Activated CD4-positive, CD25-positive, alpha-beta regulatory T cell treated with anti-CD3 and anti-CD28 coated beads, Interleukin-2, amount 50 U/mL, for 16 hours (primary cell): ENCODE data around the gene CD209.
"Not testable (repeated sequence)": the region's sequence is repeated elsewhere in the genome, so short reads cannot be mapped to it uniquely, and the experiment has no call there.

Experiments
- DNase-seq: peaks from one replicate; pipeline ENCODE4 v3.0.0-alpha.2; 2020; ENCODE audit warnings: low read depth, low spot score

CD209 gene

DNA sequence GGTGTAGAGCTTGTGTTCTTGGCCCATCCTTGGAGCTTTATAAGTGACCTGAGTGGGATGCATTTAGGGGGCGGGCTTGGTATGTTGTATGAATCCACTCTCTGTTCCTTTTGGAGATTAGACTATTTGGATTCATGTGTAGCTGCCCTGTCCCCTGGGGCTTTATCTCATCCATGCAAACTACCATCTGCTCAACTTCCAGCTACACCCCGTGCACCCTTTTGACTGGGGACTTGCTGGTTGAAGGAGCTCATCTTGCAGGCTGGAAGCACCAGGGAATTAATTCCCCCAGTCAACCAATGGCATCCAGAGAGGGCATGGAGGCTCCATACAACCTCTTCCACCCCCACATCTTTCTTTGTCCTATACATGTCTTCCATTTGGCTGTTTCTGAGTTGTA, 21.8 kb upstream of the CD209 start:
- DNase-seq: no peak

DNA sequence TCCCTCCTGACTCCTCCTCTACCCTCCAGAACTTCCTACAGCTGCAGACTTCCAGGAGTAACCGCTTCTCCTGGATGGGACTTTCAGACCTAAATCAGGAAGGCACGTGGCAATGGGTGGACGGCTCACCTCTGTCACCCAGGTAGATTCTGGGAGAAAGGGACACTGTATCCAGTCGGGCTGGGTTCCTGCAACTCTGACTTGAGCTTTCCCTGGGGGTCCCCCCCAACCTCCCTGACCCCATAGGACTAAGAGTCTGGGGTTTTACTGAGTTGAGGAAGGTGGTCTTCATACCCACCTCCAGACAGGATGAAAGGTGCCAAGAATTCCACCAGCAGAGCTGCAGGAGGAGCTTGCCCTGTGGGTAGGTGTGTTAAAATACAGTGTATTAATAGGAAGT, 20.2 kb upstream of the CD209 start:
- DNase-seq: no peak

DNA sequence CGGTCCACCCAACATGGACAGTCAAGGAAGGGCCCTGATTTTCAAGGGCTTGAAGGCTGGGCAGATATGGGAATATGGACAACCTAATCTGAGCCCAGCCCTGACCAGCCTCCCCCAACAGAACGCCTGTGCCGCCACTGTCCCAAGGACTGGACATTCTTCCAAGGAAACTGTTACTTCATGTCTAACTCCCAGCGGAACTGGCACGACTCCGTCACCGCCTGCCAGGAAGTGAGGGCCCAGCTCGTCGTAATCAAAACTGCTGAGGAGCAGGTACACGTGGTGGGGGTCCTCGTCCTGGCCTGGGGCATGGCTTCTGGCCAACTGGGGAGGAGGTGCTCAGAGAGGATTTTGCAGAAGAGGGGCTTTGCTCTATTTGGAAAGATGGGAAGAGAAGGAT, 19.2 kb upstream of the CD209 start:
- no peak for DNase-seq

DNA sequence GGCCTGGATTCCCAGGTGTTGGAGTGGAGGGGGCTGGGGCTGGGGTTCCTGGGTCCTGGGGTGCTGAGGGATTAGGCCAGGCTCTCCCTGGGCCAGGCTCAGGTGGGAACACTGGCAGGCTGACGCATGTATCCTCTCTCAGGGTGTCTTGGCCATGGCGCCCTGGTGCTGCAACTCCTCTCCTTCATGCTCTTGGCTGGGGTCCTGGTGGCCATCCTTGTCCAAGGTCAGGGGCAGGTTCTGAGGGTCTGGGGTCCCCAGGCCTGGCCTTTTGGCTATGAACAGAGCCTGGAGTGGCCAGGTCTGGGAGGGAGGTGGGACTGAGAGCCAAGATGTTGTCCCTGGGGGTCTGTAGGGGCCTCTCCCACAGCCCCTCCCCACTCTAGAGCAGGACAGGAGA, 17.7 kb upstream of the CD209 start:
- not testable (repeated sequence) for DNase-seq

DNA sequence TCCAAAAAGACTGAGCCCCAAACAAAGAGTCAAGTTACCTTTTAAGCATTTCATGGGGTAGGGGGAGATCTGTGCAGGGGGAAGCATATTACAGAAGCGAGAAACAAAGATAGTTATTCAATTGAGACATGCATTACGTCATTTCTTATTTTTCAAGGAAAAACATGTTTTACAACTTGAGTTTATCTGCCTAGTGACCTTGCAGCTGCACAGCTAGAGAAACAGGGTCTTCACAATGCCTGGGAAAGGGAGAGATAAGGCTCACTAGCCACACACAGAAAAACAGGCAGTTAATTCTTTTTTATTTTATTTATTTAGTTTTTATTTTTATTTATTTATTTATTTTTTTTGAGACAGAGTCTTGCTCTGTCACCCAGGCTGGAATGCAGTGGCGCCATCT, 16.8 kb upstream of the CD209 start:
- DNase-seq: not testable (repeated sequence)

DNA sequence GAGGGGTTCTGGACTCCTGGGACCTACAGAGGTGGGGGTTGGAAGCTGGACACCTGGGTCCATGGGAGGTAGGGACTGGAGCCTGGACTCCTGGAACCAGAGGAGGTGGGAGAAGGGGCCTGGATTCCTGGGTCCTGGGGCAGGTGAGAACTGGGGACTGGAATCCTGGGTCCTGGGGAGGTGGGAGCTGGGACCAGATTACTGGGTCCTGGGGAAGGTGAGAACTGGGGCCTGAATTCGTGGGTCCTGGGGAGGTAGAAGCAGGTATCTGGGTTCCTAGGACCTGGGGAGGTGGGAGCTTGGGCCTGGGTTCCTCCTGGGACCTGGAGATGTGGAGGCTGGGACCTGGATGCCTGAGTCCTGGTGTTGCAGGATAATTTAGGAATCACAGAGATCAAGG, 16.4 kb upstream of the CD209 start:
- no peak for DNase-seq

DNA sequence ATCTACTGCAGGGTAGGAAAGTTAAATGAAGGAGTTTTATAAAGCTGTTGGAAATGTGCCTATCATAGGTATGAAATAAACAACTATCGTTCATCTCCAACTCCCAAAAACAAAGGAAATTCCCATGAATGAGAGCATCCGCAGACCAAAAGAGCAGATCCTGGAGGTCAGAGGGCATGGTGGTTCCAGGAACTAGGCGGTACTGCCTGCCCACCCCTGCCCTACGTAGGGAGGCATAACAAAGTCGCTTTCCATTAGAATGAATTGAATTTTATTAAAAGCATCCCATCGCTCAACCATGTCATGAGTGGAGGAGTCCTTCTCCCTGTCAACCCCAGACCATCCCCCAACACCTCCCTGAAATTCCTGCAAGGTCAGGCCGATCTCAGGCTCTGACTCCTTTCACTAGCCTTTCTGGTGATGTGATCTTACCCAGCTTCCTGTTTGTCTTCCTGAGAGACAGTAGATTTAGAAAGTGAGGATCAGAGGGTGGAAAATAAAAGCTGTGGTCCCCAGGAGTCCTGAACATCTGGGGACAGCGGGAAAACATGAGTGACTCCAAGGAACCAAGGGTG, 15.5 kb upstream of the CD209 start, which contains the start of gene CLEC4M:
Gene CLEC4M (plus strand): TSS at position 525 of the 575 bp plus-strand sequence. CDS start 24 bp downstream, at position 549.
- no peak for DNase-seq

DNA sequence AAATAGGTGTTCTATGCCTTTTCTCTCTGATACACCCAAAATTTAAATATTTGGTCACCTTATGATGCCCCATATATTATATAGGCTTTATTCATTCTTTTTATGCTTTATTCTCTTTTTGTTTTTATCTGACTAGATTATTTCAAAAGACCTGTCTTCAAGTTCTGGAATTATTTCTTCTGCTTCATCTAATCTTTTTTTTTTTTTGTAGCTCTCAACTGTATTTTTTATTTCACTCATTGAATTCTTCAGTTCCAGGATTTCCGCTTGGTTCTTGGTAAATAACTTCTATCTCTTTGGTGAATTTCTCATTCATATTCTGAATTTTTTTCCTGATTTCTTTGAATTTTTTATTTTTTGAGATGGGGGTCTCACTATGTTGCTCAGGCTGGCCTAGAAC, 11.8 kb upstream of the CD209 start:
- DNase-seq: no peak

DNA sequence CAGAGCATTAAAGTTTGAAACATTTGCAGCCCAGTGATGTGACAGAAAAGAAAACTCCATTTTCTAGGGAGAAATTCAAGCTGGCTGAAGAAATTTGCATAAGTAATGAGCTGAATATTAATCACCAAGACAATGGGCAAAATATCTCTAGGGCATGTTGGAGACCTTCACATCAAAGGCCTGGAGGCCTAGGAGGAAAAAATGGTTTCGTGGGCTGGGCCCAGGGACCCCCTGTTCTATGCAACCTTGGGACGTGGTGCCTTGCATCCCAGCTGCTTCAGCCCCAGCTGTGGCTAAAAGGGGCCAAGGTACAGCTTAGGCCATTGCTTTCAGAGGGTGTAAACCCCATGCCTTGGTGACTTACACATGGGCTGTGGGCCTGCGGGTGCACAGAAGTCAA, 10.0 kb upstream of the CD209 start:
- no peak for DNase-seq

DNA sequence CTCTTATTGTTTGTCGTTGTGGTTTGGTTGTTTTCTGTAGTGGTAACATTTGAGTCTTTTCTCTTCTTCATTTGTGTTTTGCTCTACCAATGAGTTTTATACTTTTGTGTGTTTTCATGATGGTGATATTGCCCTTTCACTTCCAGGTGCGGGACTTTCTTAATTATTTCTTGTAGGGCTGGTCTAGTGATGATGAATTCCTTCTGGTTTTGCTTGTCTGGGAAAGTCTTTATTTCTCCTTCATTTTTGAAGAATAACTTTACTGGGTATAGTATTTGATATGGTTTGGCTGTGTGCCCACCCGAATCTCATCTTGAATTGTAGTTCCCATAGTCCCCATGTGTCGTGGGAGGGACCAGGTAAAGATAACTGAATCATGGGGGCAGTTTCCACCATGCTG, 8.9 kb upstream of the CD209 start:
- no peak for DNase-seq

DNA sequence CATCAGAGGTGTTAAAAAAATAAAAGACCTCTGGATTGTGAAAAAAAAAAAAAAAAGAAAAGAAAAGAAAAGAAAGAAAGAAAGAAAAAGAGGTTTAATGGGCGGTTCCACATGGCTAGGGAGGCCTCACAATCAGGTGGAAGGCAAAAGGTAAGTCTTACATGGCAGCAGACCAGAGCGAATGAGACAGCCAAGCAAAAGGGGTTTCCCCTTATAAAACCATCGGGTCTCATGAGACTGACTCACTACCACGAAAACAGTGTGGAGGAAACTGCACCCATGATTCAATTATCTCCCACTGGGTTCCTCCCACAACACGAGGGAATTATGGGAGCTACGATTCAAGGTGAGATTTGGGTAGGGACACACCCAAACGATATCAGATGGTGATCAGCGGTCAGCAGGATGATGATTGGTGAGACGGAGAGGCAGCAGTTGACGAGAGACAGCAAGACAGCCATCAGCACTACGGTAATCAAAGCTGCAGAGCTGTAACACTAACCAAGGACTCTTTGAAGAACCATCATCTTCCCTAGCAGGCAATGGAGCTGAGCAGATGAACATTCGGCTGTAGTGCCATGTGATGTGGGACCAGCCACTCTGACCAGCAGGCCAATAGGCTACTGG, 3.9 kb upstream of the CD209 start:
- DNase-seq: peak; percentile 17

DNA sequence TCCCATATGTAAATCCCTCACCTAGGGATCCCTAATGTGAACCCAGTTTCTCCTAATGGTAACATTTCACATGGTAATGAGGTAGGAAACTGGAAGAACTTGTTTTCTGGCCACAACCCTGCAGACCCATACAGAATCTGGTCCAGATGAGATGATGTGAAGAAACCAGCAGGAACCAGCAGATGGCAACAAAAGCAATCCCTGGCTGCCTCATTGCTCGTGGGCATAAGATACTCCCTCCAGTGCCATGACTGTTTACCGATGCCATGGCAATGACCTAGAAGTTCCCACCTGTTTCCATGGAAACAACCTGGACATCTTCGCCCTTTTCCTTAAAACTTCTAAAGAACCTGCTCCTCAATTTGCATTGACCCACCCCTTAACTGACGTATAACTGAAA, 1.4 kb upstream of the CD209 start:
- no peak for DNase-seq

DNA sequence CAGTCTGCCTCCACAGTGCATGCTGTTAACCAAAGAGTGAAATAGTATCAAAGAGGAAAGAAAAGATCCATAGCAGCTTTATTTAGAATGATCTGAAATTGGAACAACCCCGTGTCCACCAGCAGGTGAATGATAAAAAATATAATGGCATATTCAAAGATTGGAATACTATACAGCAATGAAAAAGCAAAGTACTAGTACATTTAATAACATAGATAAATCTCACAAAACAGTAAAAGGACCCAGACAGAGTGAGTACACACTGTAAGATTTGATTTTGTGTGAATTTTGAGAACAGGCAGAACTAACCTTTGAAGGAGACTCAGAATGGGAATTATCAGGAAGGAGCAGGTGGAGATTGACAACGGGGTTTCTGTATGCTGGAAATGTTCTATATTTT, 837 bp upstream of the CD209 start:
- no peak for DNase-seq

DNA sequence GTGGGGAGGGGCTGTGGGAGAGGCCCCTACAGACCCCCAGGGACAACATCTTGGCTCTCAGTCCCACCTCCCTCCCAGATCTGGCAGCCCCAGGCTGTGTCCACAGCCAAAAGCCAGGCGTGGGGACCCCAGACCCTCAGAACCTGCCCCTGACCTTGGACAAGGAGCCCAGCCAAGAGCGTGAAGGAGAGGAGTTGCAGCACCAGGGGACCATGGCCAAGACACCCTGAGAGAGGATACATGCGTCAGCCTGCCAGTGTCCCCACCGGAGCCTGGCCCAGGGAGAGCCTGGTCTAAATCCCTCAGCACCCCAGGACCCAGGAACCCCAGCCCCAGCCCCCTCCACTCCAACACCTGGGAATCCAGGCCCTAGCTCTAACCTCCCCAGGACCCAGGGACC, 1.0 kb downstream of the CD209 start:
- not testable (repeated sequence) for DNase-seq

DNA sequence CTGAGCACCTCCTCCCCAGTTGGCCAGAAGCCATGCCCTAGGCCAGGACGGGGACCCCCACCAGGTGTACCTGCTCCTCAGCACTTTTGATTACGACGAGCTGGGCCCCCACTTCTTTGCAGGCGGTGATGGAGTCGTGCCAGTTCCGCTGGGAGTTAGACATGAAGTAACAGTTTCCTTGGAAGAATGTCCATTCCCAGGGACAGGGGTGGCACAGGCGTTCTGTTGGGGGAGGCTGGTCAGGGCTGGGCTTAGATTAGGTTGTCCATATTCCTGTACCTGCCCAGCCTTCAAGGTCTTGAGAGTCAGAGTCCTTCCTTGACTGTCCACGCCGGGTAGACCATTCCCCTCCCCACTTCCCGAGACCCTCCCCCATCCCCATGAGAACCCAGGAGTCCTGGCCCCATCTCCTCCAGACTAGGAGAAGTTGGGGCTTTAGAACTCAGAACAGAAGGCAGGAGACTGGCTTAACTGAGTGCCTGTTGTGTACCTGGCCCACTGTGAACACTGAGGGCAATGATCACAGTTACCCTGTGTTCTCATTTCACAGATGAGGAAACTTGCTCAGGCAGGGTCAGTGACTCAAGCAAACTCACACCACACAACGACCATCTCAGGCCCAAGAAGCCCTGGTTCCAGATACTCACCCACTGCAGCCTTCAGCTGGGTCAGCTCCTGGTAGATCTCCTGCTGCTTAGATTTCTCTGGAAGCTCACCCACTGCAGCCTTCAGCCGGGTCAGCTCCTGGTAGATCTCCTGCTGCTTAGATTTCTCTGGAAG, 2.3 kb downstream of the CD209 start:
- no peak for DNase-seq

DNA sequence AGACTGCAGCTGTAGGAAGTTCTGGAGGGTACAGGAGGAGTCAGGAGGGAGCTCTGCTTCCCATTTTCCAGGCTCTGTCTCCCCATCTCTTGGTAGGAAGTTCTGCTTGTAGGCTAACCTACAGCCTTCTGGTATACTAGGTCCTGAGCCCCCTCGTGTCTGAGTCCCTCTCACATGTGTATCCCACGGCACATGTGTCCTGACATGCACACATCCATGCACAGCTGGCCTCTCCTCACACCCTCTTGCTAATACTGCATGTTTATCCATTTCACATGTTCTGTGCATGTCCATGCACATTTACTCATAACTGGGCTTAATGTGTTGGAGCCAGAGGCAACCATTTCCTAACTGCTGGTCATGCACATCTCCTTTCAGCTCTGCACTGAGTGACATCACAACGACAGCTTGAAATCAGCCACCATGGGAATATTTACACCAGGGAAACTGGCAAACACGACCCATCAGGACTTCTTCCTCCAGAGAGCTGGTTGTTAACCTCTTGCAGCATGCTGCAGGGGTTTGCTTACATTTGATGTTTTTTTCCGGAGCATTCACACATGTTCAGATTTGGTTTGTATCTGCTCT, 3.0 kb downstream of the CD209 start:
- DNase-seq: no peak

DNA sequence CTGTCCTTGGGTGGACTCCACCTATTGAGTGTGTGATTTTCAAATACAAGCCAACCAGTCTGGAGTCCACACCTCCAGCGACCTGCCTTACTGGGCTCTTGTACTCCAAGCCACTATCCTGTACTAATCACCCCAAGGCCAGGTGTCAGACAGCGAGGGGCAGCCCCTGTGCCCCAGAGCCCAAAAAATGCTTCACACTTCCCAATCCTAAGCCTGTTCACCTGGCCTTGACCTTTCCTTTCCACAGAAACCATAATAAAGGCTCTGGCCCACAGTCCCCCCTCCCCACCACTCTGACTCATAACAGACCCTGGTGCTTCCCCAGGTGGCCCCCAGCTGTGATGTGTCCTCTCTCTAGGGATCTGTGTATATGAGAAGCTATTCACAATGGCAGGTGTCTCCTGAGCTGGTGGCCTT, 3.9 kb downstream of the CD209 start:
- no peak for DNase-seq

DNA sequence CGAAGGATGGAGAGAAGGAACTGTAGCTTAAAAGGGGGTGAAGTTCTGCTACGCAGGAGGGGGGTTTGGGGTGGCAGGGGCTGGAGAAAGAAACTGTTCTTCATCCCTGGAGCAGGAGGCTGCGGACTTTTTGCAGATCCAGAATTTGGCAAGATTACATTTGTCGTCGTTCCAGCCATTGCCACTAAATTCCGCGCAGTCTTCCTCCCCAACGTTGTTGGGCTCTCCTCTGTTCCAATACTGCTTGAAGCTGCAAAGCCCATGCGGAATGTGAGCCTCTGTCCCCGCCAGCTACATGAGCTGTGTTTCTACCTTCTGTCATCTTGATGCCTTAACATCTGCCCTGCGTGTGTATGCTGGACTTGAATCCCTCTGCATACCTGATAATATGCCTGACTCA, 4.3 kb downstream of the CD209 start:
- DNase-seq: no peak

DNA sequence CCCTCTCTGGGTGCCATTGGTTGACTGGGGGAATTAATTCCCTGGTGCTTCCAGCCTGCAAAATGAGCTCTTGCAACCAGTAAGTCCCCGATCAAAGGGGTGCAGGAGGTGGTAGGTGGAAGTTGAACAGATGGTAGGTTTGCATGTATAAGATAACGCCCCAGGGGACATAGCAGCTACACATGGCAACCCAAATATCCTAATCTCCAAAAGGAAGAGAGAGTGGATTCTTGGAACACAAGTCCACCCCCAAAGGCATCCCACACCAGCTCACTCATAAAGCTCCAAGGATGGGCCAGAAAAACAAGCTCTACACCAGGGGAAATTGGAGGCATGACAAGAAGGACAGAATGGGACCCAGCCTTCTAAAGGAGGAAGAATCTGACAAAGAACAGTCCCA, 4.8 kb downstream of the CD209 start:
- DNase-seq: no peak

DNA sequence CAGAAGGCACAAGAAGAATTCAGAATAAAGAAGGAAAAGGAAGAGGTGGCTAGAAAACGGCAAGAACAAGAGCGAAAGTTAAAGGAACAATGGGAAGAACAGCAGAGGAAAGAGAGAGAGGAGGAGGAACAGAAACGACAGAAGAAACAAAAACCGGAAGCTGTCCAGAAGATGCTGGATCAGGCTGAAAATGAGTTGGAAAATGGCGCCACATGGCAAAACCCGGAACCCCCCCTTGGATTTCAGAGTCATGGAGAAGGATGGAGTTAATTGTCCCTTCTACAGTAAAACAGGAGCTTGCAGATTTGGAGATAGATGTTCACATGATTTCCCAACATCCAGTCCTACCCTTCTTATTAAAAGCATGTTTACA, 6.7 kb downstream of the CD209 start:
- DNase-seq: no peak

DNA sequence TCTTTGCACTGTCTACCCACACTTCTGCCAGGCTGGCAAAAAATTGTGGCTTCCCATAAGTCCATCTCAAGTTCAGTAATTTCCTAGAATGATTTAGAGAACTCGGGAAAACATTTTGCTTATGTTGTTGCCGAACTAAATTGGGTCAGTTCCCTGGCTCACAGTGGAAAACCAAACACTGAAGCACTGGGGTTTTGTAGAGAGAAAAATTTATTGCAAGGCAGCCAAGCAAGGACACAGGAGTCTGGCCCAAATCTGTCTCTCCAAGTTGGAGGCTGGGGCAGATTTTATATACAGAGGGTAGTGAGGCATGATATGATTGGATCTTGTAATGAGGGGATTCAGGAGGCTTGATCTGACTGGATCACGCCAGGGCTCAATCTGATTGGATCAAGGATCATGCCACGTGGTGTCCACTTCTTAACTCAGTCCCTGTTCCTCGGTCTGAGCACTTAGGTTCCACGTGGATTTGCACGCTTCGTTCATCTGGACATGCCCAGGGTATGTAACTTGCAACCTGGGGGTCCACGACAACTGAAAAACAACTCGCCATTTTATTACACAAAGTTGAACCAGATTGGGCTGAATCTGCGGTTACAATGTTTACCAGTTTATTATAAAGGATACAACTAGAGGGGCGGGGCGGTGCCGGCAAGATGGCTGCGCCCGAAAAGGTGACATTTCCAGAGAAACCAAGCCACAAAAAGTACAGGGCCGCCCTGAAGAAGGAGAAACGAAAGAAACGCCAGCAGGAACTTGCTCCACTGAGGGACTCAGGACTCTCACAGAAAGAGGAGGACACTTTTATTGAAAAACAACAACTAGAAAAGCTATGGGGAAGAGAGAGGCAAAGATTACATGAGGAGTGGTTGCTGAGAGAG, 7.3 kb downstream of the CD209 start:
- DNase-seq: no peak
